Measurements from ENCODE around the gene ST6GALNAC5. TPM values are rescaled to one million over a fixed set of nuclear protein-coding genes. Genes with fewer than 3 reads are reported as not detected.

The ST6GALNAC5 gene
- total and polyA plus RNA-seq, 9 donors, result 2.9 to 21.0 (median 9.9) TPM

GRCh38 chr1:77015748-77016341 is 148.6 kb downstream of the ST6GALNAC5 start:
- Histone ChIP-seq H3K36me3 (no peaks in the 10 kb centered on the region), H3K27ac (no peak overlapping the region), H3K4me3 (no peak overlapping the region), H3K9me3 (no peaks in the 10 kb centered on the region), H3K27me3 (no peaks in the 10 kb centered on the region), H3K4me1 (ENCODE audit: insufficient read depth) (no peaks in the 10 kb centered on the region)
- no peak for DNase-seq
- intact Hi-C loops (cut with DNase I), result no loop called here
- TF ChIP-seq EP300 (IDR thresholded peaks at IDR 0.05) (no peak), POLR2A (IDR thresholded peaks at IDR 0.05) (no peak), CTCF (IDR thresholded peaks at IDR 0.05) (no peak)
- WGBS, 3 donors, result 80 to 86% (median 82%) methylated on average over 2 of the region's 2 CpGs

- no peak for DNase-seq
- no peaks in the 10 kb centered on the region for H3K36me3 ChIP-seq
- H3K9me3 ChIP-seq, result no peaks in the 10 kb centered on the region
- no peaks in the 10 kb centered on the region for H3K27me3 ChIP-seq
- no peak overlapping the region for H3K4me3 ChIP-seq
- H3K27ac ChIP-seq, result no peak overlapping the region
- TF ChIP-seq POLR2A (IDR thresholded peaks at IDR 0.05) (no peak), CTCF (IDR thresholded peaks at IDR 0.05) (no peak)
- WGBS, 3 donors, result 71 to 80% (median 72%) methylated on average over 2 of the region's 2 CpGs
- H3K4me1 ChIP-seq (ENCODE audit: insufficient read depth), result no peaks in the 10 kb centered on the region
- intact Hi-C loops (cut with DNase I), result no loop called here
These were observed 149.2 kb downstream of the ST6GALNAC5 start for GRCh38 chr1:77016386-77016985.

GRCh38 chr1:77018311-77018710 is 151.0 kb downstream of the ST6GALNAC5 start:
- Histone ChIP-seq H3K27me3 (no peaks in the 10 kb centered on the region), H3K36me3 (no peaks in the 10 kb centered on the region), H3K9me3 (no peaks in the 10 kb centered on the region), H3K4me3 (no peak overlapping the region), H3K27ac (no peak overlapping the region), H3K4me1 (ENCODE audit: insufficient read depth) (no peaks in the 10 kb centered on the region)
- intact Hi-C loops (cut with DNase I), result no loop called here
- TF ChIP-seq POLR2A (IDR thresholded peaks at IDR 0.05), result no peak
- TF ChIP-seq CTCF (IDR thresholded peaks at IDR 0.05), result no peak
- TF ChIP-seq EP300 (IDR thresholded peaks at IDR 0.05), result no peak
- WGBS, 3 donors, result 24 to 33% (median 29%) methylated on average over 3 of the region's 3 CpGs
- DNase-seq, result no peak

GRCh38 chr1:77018761-77019160 is 151.5 kb downstream of the ST6GALNAC5 start:
- Histone ChIP-seq H3K9me3 (no peaks in the 10 kb centered on the region), H3K4me3 (no peak overlapping the region), H3K4me1 (ENCODE audit: insufficient read depth) (no peaks in the 10 kb centered on the region), H3K36me3 (no peaks in the 10 kb centered on the region), H3K27me3 (no peaks in the 10 kb centered on the region), H3K27ac (no peak overlapping the region)
- no peak for DNase-seq
- no peak for TF ChIP-seq EP300 (IDR thresholded peaks at IDR 0.05)
- intact Hi-C loops (cut with DNase I), result no loop called here
- 90 to 93% (median 90%) methylated on average over 1 of the region's 1 CpG for WGBS, 3 donors

GRCh38 chr1:77021732-77022131 is 154.5 kb downstream of the ST6GALNAC5 start:
- Histone ChIP-seq H3K27me3 (no peaks in the 10 kb centered on the region), H3K9me3 (no peaks in the 10 kb centered on the region), H3K27ac (no peak overlapping the region), H3K4me3 (no peak overlapping the region), H3K36me3 (no peaks in the 10 kb centered on the region), H3K4me1 (ENCODE audit: insufficient read depth) (no peaks in the 10 kb centered on the region)
- intact Hi-C loops (cut with DNase I), result loop anchor here in 1 of 4 donors (2.0 kb wide), 1 partner anchor 47 kb away; no protein-coding TSS in a partner anchor
- TF ChIP-seq EP300 (IDR thresholded peaks at IDR 0.05) (no peak), CTCF (IDR thresholded peaks at IDR 0.05) (no peak)
- no peak for DNase-seq
- 57 to 61% (median 58%) methylated on average over 2 of the region's 2 CpGs for WGBS, 3 donors

All from ovary (tissue), 9 donors.